GM18517 (cell line): ENCODE results near the gene TEX13B.
A peak's percentile ranks its signal among the peaks of the same experiment; 100 is the strongest.
"Not testable (repeated sequence)": the region's sequence is repeated elsewhere in the genome, so short reads cannot be mapped to it uniquely, and the experiment has no call there.

Experiments used
- ATAC-seq: cut with Tn5 transposase; IDR thresholded peaks from one replicate; pipeline ENCODE4 v1.9.1; 2021; ENCODE audit warnings: mild to moderate bottlenecking, moderate library complexity; ENCODE audit not compliant: unreplicated experiment

TEX13B gene

GRCh38 chrX:107982356-107982755 lies at the start of gene TEX13B:
TEX13B (minus strand) TSS chrX:107982370; CDS start chrX:107982127, 243 bp downstream.
- no peak for ATAC-seq

GRCh38 chrX:108029928-108030711 lies 48.0 kb upstream of the TEX13B start:
- no peak for ATAC-seq

GRCh38 chrX:108028854-108029253 lies 46.7 kb upstream of the TEX13B start:
- no peak for ATAC-seq

GRCh38 chrX:108025954-108026600 lies 43.9 kb upstream of the TEX13B start:
- no peak for ATAC-seq

GRCh38 chrX:108025376-108025775 lies 43.2 kb upstream of the TEX13B start:
- no peak for ATAC-seq

- ATAC-seq: no peak
Measured at GRCh38 chrX:108022491-108023089, 40.4 kb upstream of the TEX13B start.

- no peak for ATAC-seq
Measured at GRCh38 chrX:108020631-108021030, 38.5 kb upstream of the TEX13B start.

GRCh38 chrX:108019382-108019875 lies 37.3 kb upstream of the TEX13B start:
- ATAC-seq: no peak

- no peak for ATAC-seq
Measured at GRCh38 chrX:108018656-108019381, 36.6 kb upstream of the TEX13B start.

GRCh38 chrX:108001218-108001814 lies 19.1 kb upstream of the TEX13B start:
- ATAC-seq: peak; percentile 82

- ATAC-seq: peak; percentile 13
Measured at GRCh38 chrX:108000751-108001150, 18.6 kb upstream of the TEX13B start.

GRCh38 chrX:107996124-107996523 lies 14.0 kb upstream of the TEX13B start:
- ATAC-seq: no peak

GRCh38 chrX:107985033-107985432 lies 2.9 kb upstream of the TEX13B start:
- no peak for ATAC-seq

- ATAC-seq: no peak
Measured at GRCh38 chrX:107979534-107979933, 2.6 kb downstream of the TEX13B start.

- no peak for ATAC-seq
Measured at GRCh38 chrX:107978707-107979307, 3.4 kb downstream of the TEX13B start.

GRCh38 chrX:107978071-107978470 lies 4.1 kb downstream of the TEX13B start:
- ATAC-seq: no peak

- ATAC-seq: no peak
Measured at GRCh38 chrX:107971636-107972035, 10.5 kb downstream of the TEX13B start.

- ATAC-seq: no peak
Measured at GRCh38 chrX:107970073-107970472, 12.1 kb downstream of the TEX13B start.

GRCh38 chrX:107968623-107969022 lies 13.5 kb downstream of the TEX13B start:
- ATAC-seq: no peak

GRCh38 chrX:107955337-107955736 lies 26.8 kb downstream of the TEX13B start:
- not testable (repeated sequence) for ATAC-seq
